ENCODE measurements around the gene SRBD1.
A peak's percentile ranks its signal among the peaks of the same experiment; 100 is the strongest.
"Not testable (repeated sequence)": the region's sequence is repeated elsewhere in the genome, so short reads cannot be mapped to it uniquely, and the experiment has no call there.

SRBD1 gene

GRCh38 chr2:45457211-45457945 is 153.7 kb downstream of the SRBD1 start:
- DNase-seq = no peak

GRCh38 chr2:45452866-45453265 is 158.2 kb downstream of the SRBD1 start:
- DNase-seq = no peak

- DNase-seq = peak; percentile 67
Observed at GRCh38 chr2:45450634-45451033, 160.4 kb downstream of the SRBD1 start.

GRCh38 chr2:45448217-45448616 is 162.8 kb downstream of the SRBD1 start:
- DNase-seq = no peak

GRCh38 chr2:45446016-45446415 is 165.1 kb downstream of the SRBD1 start:
- no peak for DNase-seq

GRCh38 chr2:45445037-45445436 is 166.0 kb downstream of the SRBD1 start:
- no peak for DNase-seq

- no peak for DNase-seq
Observed at GRCh38 chr2:45443012-45443411, 168.1 kb downstream of the SRBD1 start.

- DNase-seq = no peak
Observed at GRCh38 chr2:45442026-45442425, 169.0 kb downstream of the SRBD1 start.

GRCh38 chr2:45441571-45441970 is 169.5 kb downstream of the SRBD1 start:
- DNase-seq = no peak

GRCh38 chr2:45439788-45440773 is 171.0 kb downstream of the SRBD1 start:
- no peak for DNase-seq

- DNase-seq = no peak
Observed at GRCh38 chr2:45438872-45439665, 172.0 kb downstream of the SRBD1 start.

GRCh38 chr2:45436456-45436855 is 174.6 kb downstream of the SRBD1 start:
- no peak for DNase-seq

- DNase-seq = no peak
Observed at GRCh38 chr2:45435316-45435715, 175.8 kb downstream of the SRBD1 start.

- DNase-seq = no peak
Observed at GRCh38 chr2:45433363-45433762, 177.7 kb downstream of the SRBD1 start.

- DNase-seq = no peak
Observed at GRCh38 chr2:45432406-45432805, 178.7 kb downstream of the SRBD1 start.

- DNase-seq = not testable (repeated sequence)
Observed at GRCh38 chr2:45426025-45426424, 185.0 kb downstream of the SRBD1 start.

GRCh38 chr2:45422921-45423320 is 188.1 kb downstream of the SRBD1 start:
- DNase-seq = no peak

GRCh38 chr2:45418532-45418931 is 192.5 kb downstream of the SRBD1 start:
- no peak for DNase-seq

GRCh38 chr2:45415534-45416123 is 195.4 kb downstream of the SRBD1 start:
- DNase-seq = no peak

GRCh38 chr2:45412754-45413379 is 198.2 kb downstream of the SRBD1 start:
- peak; percentile 37 for DNase-seq

- DNase-seq = no peak
Observed at GRCh38 chr2:45409677-45410076, 201.4 kb downstream of the SRBD1 start.

GRCh38 chr2:45406621-45407020 is 204.4 kb downstream of the SRBD1 start:
- no peak for DNase-seq
